Coronary artery (tissue), 2 donors: Measurements from ENCODE around the gene PODXL2.
"Not testable (repeated sequence)": the region's sequence is repeated elsewhere in the genome, so short reads cannot be mapped to it uniquely, and the experiment has no call there.

ENCODE experiments used
- DNase-seq: peaks from one replicate; pipeline ENCODE4 v3.0.0-alpha.2; 2017; ENCODE audit warnings: low spot score
- H3K27ac ChIP-seq, 2 donors: fragments of 200-600 bp; sonication (generic); one replicate each; pipeline ENCODE4 v1.5.1; 2016 to 2019
- H3K4me3 ChIP-seq: fragments of 200-600 bp; sonication (generic); 2 replicates; pipeline ENCODE4 v1.5.1; 2016; ENCODE audit warnings: mild to moderate bottlenecking, moderate library complexity
- CTCF ChIP-seq: fragments of 200-600 bp; sonication (generic); IDR thresholded peaks from one replicate; pipeline ENCODE4 v1.5.1; 2019; ENCODE audit warnings: antibody characterized with exemption

The PODXL2 gene

GRCh38 chr3:127678611-127679533 lies 49.9 kb downstream of the PODXL2 start:
- Histone ChIP-seq H3K4me3 (no peak overlapping the region), H3K27ac (peak overlapping the region in 1 of 2 donors; percentile 17)
- TF ChIP-seq CTCF = no peak
- DNase-seq = peak; percentile 60

DNA sequence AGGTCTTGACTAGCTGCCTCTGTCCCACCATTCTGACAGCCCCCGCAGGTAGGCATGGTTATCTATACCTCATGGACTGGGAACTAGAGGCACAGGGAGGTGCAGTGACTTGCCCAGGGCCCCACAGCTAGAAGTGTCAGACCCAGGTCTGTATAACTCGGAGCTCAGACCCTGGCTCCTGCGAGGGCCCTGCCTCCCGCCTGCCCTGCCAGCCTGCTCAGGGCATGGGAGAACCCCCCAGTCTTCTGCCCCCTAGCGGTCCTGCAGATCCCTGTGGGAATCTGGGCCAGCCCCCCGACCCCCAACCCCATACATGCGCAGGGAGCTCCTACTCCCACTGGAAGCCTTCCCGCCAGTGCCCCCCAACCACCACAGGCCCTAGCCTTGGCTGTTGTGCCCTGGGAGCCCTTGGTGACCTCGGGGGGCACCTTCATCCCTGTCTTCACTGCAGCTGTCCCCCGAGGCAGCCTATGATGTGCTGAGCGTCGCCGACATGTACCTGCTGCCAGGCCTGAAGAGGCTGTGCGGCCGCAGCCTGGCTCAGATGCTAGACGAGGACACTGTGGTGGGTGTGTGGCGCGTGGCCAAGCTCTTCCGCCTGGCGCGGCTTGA lies 50.7 kb downstream of the PODXL2 start:
- no peak for DNase-seq
- Histone ChIP-seq H3K27ac (no peak overlapping the region), H3K4me3 (no peak overlapping the region)
- TF ChIP-seq CTCF = no peak

GRCh38 chr3:127680146-127680661 lies 51.2 kb downstream of the PODXL2 start:
- H3K27ac ChIP-seq = no peak overlapping the region
- TF ChIP-seq CTCF = no peak
- H3K4me3 ChIP-seq = no peak overlapping the region
- DNase-seq = peak; percentile 47

- no peak overlapping the region for H3K27ac ChIP-seq
- TF ChIP-seq CTCF = no peak
- no peak overlapping the region for H3K4me3 ChIP-seq
- DNase-seq = peak; percentile 50
Measured at GRCh38 chr3:127680798-127681221, 51.8 kb downstream of the PODXL2 start.

DNA sequence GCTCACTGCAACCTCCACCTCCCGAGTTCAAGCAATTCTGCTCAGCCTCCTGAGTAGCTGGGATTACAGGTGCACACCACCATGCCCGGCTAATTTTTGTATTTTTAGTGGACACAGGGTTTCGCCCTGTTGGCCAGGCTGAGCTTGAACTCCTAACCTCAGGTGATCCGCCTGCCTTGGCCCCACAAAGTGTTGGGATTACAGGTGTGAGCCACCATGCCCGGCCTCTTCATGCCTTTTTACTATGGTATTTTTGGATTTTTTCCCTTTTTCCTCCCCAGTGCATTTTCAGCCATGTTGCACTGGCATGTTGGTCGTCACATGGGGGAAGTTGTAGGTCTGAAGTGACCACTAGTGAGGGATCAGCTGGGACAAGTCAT lies 53.2 kb downstream of the PODXL2 start:
- DNase-seq, H3K4me3 ChIP-seq, H3K27ac ChIP-seq: not testable (repeated sequence)

DNA sequence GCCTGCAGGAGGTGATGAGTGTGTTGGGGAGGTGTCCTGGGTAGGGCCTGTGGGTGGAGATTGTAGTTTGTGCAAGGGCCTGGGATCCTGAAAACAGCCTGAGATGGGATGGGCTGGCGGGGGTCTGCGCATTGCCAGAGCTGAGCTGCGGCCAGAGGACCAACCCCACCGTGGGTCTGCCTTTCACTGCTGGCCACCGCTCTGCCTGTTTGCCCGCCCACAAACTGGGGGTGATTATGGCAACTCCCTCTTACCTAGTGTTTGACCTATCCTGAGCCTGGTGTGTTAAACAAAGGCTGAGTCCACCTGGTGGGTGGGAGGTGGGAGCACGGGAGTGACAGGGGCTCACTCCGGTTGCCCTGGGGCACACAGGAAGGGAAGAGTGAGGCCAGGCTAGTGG lies 53.6 kb downstream of the PODXL2 start:
- Histone ChIP-seq H3K27ac (no peak overlapping the region), H3K4me3 (no peak overlapping the region)
- TF ChIP-seq CTCF = no peak
- peak; percentile 61 for DNase-seq

- no peak for TF ChIP-seq CTCF
- no peak overlapping the region for H3K27ac ChIP-seq
- H3K4me3 ChIP-seq = no peak overlapping the region
- DNase-seq = peak; percentile 57
Measured at GRCh38 chr3:127684871-127685707, 56.1 kb downstream of the PODXL2 start.
